BE2C (cell line): ENCODE data around the gene CCL28.
"Not testable (repeated sequence)": the region's sequence is repeated elsewhere in the genome, so short reads cannot be mapped to it uniquely, and the experiment has no call there.

Experiments used
- DNase-seq: peaks from one replicate; pipeline ENCODE4 v3.0.0-alpha.2; 2020
- H3K27me3 ChIP-seq: fragments of 250-450 bp; sonication (Bioruptor Pico); 2 replicates; pipeline ENCODE4 v1.5.1; 2020; ENCODE audit warnings: mild to moderate bottlenecking
- H3K36me3 ChIP-seq: fragments of 250-450 bp; sonication (Bioruptor Pico); 2 replicates; pipeline ENCODE4 v1.5.1; 2020; ENCODE audit warnings: mild to moderate bottlenecking
- H3K4me1 ChIP-seq: fragments of 250-450 bp; sonication (Bioruptor Pico); 2 replicates; pipeline ENCODE4 v1.5.1; 2020
- H3K4me3 ChIP-seq: 2 replicates; pipeline ENCODE4 v1.5.1; 2011; ENCODE audit warnings: low read depth, low read length
- H3K9me3 ChIP-seq: fragments of 250-450 bp; sonication (Bioruptor Pico); 2 replicates; pipeline ENCODE4 v1.5.1; 2020
- CTCF ChIP-seq: IDR thresholded peaks from 2 replicates; pipeline ENCODE4 v1.5.1; 2012; ENCODE audit warnings: mild to moderate bottlenecking, low read depth, low read length

CCL28 gene

GRCh38 chr5:43413966-43414365 is 1.8 kb upstream of the CCL28 start:
- Histone ChIP-seq H3K36me3 (no peaks in the 10 kb centered on the region), H3K27me3 (no peaks in the 10 kb centered on the region), H3K4me3 (no peak overlapping the region), H3K4me1 (no peaks in the 10 kb centered on the region), H3K9me3 (no peaks in the 10 kb centered on the region)
- DNase-seq, result no peak
- no peak for TF ChIP-seq CTCF

GRCh38 chr5:43412644-43413043 is 453 bp upstream of the CCL28 start:
- Histone ChIP-seq H3K36me3 (no peaks in the 10 kb centered on the region), H3K9me3 (no peaks in the 10 kb centered on the region), H3K27me3 (no peaks in the 10 kb centered on the region), H3K4me1 (no peaks in the 10 kb centered on the region), H3K4me3 (no peak overlapping the region)
- TF ChIP-seq CTCF, result no peak
- DNase-seq, result no peak

- no peaks in the 10 kb centered on the region for H3K27me3 ChIP-seq
- no peaks in the 10 kb centered on the region for H3K4me1 ChIP-seq
- H3K36me3 ChIP-seq, result no peaks in the 10 kb centered on the region
- no peak for TF ChIP-seq CTCF
- no peak for DNase-seq
- no peak overlapping the region for H3K4me3 ChIP-seq
- H3K9me3 ChIP-seq, result no peaks in the 10 kb centered on the region
Observed at GRCh38 chr5:43411495-43411894, 696 bp downstream of the CCL28 start.

GRCh38 chr5:43410414-43410813 is 1.8 kb downstream of the CCL28 start:
- no peaks in the 10 kb centered on the region for H3K4me1 ChIP-seq
- no peaks in the 10 kb centered on the region for H3K36me3 ChIP-seq
- H3K27me3 ChIP-seq, result no peaks in the 10 kb centered on the region
- TF ChIP-seq CTCF, result no peak
- no peaks in the 10 kb centered on the region for H3K9me3 ChIP-seq
- H3K4me3 ChIP-seq, result no peak overlapping the region
- no peak for DNase-seq

- TF ChIP-seq CTCF, result no peak
- no peak for DNase-seq
Observed at GRCh38 chr5:43409809-43410271, 2.4 kb downstream of the CCL28 start.

GRCh38 chr5:43402524-43403066 is 9.6 kb downstream of the CCL28 start:
- H3K4me1 ChIP-seq, H3K9me3 ChIP-seq, H3K27me3 ChIP-seq, H3K36me3 ChIP-seq, DNase-seq: not testable (repeated sequence)
- peak overlapping the region; percentile 53 for H3K4me3 ChIP-seq

More at GRCh38 chr5:43409809-43410271, 2.4 kb downstream of the CCL28 start:
- no peaks in the 10 kb centered on the region for H3K36me3 ChIP-seq
- no peaks in the 10 kb centered on the region for H3K4me1 ChIP-seq
- no peak overlapping the region for H3K4me3 ChIP-seq
- H3K27me3 ChIP-seq, result no peaks in the 10 kb centered on the region
- no peaks in the 10 kb centered on the region for H3K9me3 ChIP-seq

- H3K4me1 ChIP-seq, result no peaks in the 10 kb centered on the region
- no peaks in the 10 kb centered on the region for H3K9me3 ChIP-seq
- no peaks in the 10 kb centered on the region for H3K36me3 ChIP-seq
- H3K4me3 ChIP-seq, result no peak overlapping the region; the same call in 1 of the 2 replicates
- peak; percentile 62 for TF ChIP-seq CTCF
- peaks cover 14% of the 10 kb centered on the region for H3K27me3 ChIP-seq
- no peak for DNase-seq
Observed at GRCh38 chr5:43401827-43402226, 10.4 kb downstream of the CCL28 start.
